Stimulated activated CD4-positive, alpha-beta T cell treated with anti-CD3 and anti-CD28 coated beads, Interleukin-4, amount 100 ng/mL, for 1 hour (primary cell): Measurements from ENCODE around the gene SLC22A31.
"Not testable (repeated sequence)": the region's sequence is repeated elsewhere in the genome, so short reads cannot be mapped to it uniquely, and the experiment has no call there.

Source experiments
- DNase-seq: peaks from one replicate; pipeline ENCODE4 v3.0.0-alpha.2; 2020

The SLC22A31 gene

GRCh38 chr16:89200124-89200849 lies at the start of gene SLC22A31:
Gene SLC22A31 (minus strand): TSS chr16:89200537. CDS start chr16:89200501, 36 bp downstream.
- no peak for DNase-seq

DNA sequence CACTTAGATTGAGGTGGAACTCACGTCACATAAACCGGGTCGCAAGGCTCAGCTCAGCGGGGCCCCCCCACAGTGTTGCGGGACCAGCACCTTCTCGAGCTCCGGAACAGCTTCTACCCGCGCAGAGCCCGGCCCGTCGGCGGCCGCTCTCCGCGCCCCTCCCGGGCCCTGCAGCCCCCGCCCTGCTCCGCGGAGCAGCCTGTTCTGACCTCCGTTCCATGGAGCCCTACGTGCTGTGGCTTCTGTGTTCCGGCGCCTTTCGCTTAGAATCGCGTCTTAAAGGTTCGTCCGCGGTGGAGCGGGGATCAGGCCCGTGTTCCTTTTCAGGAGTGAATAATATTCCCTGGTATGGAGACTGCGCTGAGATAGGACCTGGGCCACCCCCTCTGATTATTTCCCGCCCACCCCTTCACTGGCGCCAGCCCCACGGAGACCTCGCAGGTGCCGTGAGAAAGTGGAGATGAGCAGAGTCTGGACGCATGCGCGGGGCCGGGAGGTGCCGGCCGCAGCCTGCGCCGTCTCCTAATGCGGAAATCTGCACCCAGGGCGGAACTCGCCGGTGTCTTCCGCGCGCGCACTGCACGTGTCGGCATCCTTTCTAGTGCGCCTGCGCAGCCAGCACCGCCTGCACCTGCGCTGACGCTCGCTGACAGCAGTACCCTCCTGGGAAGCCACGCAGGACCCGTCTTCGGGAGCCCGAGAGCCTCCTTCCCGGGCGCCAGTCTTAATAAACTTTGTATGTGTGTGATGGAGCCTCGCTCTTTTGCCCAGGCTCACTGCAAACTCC lies 48.1 kb upstream of the SLC22A31 start:
- DNase-seq = no peak

DNA sequence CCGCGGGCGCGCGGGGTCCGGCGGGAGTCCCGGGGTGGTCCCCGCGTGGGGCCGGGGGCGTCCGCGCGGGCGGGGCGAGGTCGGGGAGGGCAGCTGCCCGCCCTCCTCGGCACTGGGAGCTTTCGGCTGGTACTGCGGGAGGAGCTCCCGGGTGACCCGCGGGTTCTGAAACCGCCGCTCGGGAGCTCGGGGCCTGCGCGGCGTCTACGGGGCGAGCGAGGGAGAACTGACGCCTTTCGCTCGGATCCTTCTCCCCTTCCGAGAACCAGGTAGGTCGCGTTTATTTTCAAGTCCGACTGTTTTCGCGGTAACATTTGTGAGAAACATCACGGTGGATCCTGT lies 47.4 kb upstream of the SLC22A31 start:
- not testable (repeated sequence) for DNase-seq

- DNase-seq = peak; percentile 96
Observed at GRCh38 chr16:89246903-89247733, 46.8 kb upstream of the SLC22A31 start.

DNA sequence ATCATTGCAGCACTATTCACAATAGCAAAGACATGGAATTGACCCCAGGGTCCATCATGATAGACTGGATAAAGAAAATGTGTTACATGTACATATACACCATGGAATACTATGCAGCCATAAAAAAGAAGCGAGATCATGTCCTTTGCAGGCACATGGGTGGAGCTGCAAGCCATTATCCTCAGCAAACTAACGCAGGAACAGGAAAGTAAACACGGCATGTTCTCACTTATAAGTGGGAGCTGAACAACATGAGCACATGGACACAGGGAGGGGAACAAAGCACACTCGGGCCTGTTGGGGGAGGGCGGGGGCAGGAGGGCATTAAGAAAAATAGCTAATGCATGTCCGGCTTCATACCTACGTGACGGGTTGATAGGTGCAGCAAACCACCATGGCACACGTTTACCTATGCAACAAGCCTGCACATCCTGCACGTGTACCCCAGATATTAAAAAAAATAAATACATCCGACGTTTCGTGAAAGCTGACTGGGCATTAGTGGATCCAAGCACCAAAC lies 46.1 kb upstream of the SLC22A31 start:
- DNase-seq = no peak

GRCh38 chr16:89244754-89245153 lies 44.4 kb upstream of the SLC22A31 start:
- DNase-seq = no peak

- DNase-seq = not testable (repeated sequence)
Observed at GRCh38 chr16:89244264-89244663, 43.9 kb upstream of the SLC22A31 start.

- no peak for DNase-seq
Observed at GRCh38 chr16:89243664-89244063, 43.3 kb upstream of the SLC22A31 start.

- DNase-seq = no peak
Observed at GRCh38 chr16:89242795-89243200, 42.5 kb upstream of the SLC22A31 start.

DNA sequence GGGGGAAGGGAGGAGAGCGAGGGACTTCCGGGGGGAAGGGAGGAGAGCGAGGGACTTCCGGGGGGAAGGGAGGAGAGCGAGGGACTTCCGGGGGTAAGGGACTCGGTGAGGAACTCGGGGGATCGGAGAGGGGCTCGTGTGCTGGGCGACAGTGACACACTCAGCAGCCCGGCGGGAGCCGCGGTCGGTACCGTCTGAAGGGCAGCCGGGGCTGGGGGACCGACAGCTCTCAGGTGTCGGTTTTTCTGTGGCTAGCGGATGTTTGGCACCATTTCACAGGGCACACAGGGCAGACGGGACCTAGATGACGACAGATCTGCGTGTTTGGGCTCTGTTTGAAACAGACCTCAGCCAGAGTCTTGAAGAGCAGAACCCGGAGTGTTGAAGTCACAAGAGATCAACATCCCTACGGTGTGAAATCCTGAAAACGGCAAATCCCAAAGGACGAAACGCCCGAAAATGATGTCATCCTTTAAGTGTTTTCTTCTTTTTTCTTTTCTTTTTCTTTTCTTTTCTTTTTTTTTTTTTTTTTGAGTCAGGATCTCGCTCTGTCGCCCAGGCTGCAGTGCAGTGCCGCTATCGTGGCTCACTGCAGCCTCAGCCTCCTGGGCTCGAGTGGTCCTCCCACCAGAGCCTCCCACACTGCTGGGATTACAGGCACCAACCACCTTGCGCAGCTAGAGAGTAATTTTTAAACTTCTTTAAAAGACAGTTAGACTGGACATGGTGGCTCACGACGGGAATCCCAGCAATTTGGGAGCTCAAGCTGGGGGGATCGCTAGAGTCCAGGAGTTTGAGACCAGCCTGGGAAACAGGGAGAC lies 41.1 kb upstream of the SLC22A31 start:
- peak; percentile 69 for DNase-seq

GRCh38 chr16:89237733-89238132 lies 37.4 kb upstream of the SLC22A31 start:
- DNase-seq = no peak

GRCh38 chr16:89233678-89234490 lies 33.5 kb upstream of the SLC22A31 start:
- DNase-seq = no peak

DNA sequence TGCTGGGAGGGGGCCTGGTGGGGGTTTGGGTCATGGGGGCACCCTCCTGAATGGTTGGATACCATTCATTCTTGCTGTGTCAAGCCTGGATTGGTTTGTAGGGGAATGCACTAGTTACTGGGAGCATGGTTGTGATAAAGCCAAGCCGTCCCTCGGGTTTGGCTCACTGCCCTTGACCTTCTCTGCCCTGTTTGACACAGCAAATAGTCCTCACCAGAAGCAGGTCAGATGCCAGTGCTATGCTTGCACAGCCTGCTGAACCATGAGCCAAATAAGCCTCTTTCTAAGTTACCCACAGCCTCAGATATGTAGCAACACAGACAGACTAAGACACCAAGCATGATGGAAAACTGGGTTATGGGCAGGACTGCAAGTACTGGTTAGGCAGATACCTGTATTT lies 31.8 kb upstream of the SLC22A31 start:
- no peak for DNase-seq

DNA sequence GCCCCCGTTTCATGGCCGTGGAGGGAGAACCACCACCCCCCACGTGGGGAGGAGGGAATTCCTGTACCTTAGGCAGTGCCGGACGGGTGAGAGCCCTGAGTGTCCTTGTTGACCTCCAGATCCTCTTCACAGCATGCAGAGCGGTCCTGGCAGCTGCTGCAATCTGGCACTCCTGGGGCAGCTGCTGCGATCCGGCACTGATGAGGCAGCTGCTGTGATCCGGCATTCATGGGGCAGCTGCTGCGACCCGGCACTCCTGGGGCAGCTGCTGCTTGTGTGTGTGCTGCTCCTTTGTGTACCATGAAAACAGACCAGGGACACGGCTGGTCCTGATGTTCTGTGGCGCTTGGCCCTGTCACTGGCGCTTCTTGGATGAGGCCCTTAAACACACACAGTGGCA lies 29.9 kb upstream of the SLC22A31 start:
- no peak for DNase-seq

- DNase-seq = no peak
Observed at GRCh38 chr16:89224665-89225064, 24.3 kb upstream of the SLC22A31 start.

DNA sequence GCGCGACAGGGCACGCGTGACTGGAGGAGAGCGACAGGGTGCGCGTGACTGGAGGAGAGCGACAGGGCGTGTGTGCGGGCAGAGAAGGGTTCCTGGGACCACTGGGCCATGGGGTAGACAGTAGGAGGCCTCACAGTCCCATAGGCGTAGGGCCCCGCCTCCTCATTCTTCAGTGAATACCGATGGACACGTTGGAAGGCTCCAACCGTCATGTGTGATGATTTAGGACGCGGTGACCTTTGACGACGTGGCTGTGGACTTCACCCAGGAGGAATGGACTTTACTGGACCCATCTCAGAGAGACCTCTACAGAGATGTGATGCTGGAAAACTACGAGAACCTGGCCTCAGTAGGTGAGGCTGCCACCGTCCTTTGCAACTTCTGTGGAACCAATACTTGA lies 22.6 kb upstream of the SLC22A31 start:
- no peak for DNase-seq

GRCh38 chr16:89221604-89222003 lies 21.3 kb upstream of the SLC22A31 start:
- DNase-seq = no peak

- no peak for DNase-seq
Observed at GRCh38 chr16:89219365-89219764, 19.0 kb upstream of the SLC22A31 start.

DNA sequence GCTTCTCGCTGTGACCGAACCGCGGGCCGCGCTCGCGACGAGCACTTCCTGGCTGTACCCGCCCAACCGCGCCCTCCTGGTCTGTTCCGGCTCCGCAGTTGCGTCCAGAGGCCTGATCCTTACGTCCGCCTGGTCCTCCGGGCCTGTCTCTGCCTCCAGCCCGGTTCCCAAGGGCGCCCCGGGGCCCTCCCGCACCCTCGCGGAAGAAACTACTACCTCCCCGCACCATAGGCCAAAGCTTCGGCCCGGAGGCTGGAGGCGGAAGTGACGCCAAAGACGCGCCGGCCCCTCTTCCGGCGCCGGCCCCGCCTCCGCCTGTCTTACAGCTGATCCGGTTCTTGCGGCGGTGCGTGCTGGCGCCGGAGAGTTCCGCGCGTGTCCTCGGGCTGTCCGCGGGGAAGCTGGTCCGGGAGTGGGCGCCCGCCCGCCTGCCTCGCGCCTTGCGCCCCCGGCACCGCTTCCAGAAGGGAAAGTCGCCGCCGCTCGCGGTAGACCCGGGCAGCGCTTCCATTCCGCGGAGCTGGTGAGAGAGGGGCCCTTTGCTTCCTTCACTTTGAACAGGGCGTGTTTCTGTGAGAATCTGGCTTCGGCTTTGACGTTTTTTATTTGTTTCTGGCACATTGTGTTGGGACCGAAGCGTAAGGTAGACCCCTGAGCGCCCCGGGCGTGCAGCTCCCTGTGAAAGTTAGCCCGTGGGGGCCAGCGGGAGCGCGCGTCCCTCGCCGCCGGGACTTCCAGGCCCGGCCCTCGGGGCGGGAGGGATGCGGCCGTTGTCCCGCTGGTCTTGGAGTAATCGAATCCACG lies 17.3 kb upstream of the SLC22A31 start, which contains the start of gene ZNF778:
Gene ZNF778, plus strand, starts transcription at position 316 of the 804 bp plus-strand sequence. CDS start 3,425 bp downstream, outside the sequence.
- peak; percentile 80 for DNase-seq

DNA sequence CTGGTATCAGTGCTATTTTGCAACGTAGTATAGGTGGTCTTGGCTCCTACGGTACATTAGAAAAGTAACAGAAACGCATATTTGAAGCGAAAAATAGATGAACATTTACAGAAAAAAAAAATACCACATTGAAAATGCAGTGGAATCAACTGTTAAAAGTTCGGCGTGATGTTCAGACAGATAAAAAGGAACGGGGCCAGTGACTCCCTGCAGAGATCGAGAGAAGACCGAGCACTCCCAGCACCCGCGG lies 16.7 kb upstream of the SLC22A31 start:
- DNase-seq = no peak
